Stimulated activated CD8-positive, alpha-beta memory T cell treated with anti-CD3 and anti-CD28 coated beads, Interleukin-4, amount 100 ng/mL, for 4 hours (primary cell): ENCODE measurements around the gene SETD6.

Experiments used
- DNase-seq, 2 donors: peaks; one replicate each; pipeline ENCODE4 v3.0.0-alpha.2; 2020; ENCODE audit warnings: low read depth in 2 of 2, low spot score in 1 of 2

Gene SETD6

GRCh38 chr16:58493756-58494431, 21.4 kb upstream of the SETD6 start:
- DNase-seq: no peak

- DNase-seq: no peak
Observed at GRCh38 chr16:58494981-58495520, 20.3 kb upstream of the SETD6 start.

- DNase-seq: no peak
Observed at GRCh38 chr16:58495521-58496331, 19.6 kb upstream of the SETD6 start.

GRCh38 chr16:58497468-58497867, 17.8 kb upstream of the SETD6 start:
- DNase-seq: no peak

GRCh38 chr16:58497935-58498334, 17.4 kb upstream of the SETD6 start:
- no peak for DNase-seq

- no peak for DNase-seq
Observed at GRCh38 chr16:58498341-58499091, 16.8 kb upstream of the SETD6 start.

- no peak for DNase-seq
Observed at GRCh38 chr16:58499092-58499511, 16.2 kb upstream of the SETD6 start.

GRCh38 chr16:58499615-58500351, 15.5 kb upstream of the SETD6 start, which contains the start of gene NDRG4:
TSS of gene NDRG4 (plus strand) at chr16:58500143. CDS start at chr16:58500249, 106 bp downstream.
- DNase-seq: no peak

GRCh38 chr16:58500430-58501241, 14.7 kb upstream of the SETD6 start:
- DNase-seq: no peak

- no peak for DNase-seq
Observed at GRCh38 chr16:58501242-58502131, 13.8 kb upstream of the SETD6 start.

GRCh38 chr16:58502217-58502921, 12.9 kb upstream of the SETD6 start:
- DNase-seq: no peak

GRCh38 chr16:58503166-58503862, 12.0 kb upstream of the SETD6 start:
- DNase-seq: no peak

- no peak for DNase-seq
Observed at GRCh38 chr16:58503863-58504688, 11.2 kb upstream of the SETD6 start.

- DNase-seq: no peak
Observed at GRCh38 chr16:58506241-58507194, 8.8 kb upstream of the SETD6 start.

GRCh38 chr16:58507195-58507962, 7.9 kb upstream of the SETD6 start:
- no peak for DNase-seq
